Endothelial cell of umbilical vein (primary cell): ENCODE data around the gene GBP3. TPM values are rescaled to one million over a fixed set of nuclear protein-coding genes. Genes with fewer than 3 reads are reported as not detected.

Experiments used
- BruUV-seq: library from RNA; stranded (reverse); fragments of 400-500 nt; replicated peaks from 2 replicates; lab custom pipeline; 2021; lab: Mats Ljungman, UMichigan
- CTCF ChIA-PET: fragments of 300-600, 350-600 bp; sonication (Branson Sonifier 250); formaldehyde crosslinking; loops from one replicate; lab custom pipeline; 2021; ENCODE audit warnings: antibody characterized with exemption, inconsistent platforms; lab: Charles Lee
- POLR2A ChIA-PET: fragments of 300-600, 350-600 bp; sonication (Branson Sonifier 250); formaldehyde crosslinking; loops from one replicate; lab custom pipeline; 2021; ENCODE audit warnings: antibody characterized with exemption, inconsistent platforms; lab: Charles Lee
- DNase-seq: peaks from one replicate; pipeline ENCODE4 v3.0.0-alpha.2; 2011; ENCODE audit warnings: low read depth, low spot score
- FAIRE-seq: peaks from 2 replicates; lab custom pipeline; 2011; peaks lifted over from hg19 to GRCh38; lab: Jason Lieb, UNC
- H2AFZ ChIP-seq: 2 replicates; pipeline ENCODE4 v1.6.0; 2012; ENCODE audit warnings: low read depth, low read length, control low read depth, inconsistent platforms
- H3K27ac ChIP-seq: 2 replicates; pipeline ENCODE4 v1.5.1; 2011; ENCODE audit warnings: low read depth, mild to moderate bottlenecking, control low read depth, low read length, moderate library complexity; ENCODE audit not compliant: insufficient read depth
- H3K27me3 ChIP-seq, 2 experiments: 2 replicates each; pipeline versions ENCODE4 v1.6.0 to v1.6.1; 2011; ENCODE audit warnings: low read length in 2 of 2, mixed read lengths in 1 of 2; ENCODE audit not compliant: control insufficient read depth in 2 of 2, insufficient read depth in 2 of 2
- H3K36me3 ChIP-seq, 2 experiments: 2 replicates in 1 of 2; 3 replicates in 1 of 2; pipeline ENCODE4 v1.5.1; 2011; ENCODE audit warnings: low read length in 2 of 2, mild to moderate bottlenecking in 1 of 2, moderate library complexity in 1 of 2; ENCODE audit not compliant: control insufficient read depth in 2 of 2, insufficient read depth in 2 of 2; ENCODE audit errors: extremely low read depth in 1 of 2
- H3K4me1 ChIP-seq: 3 replicates; pipeline ENCODE4 v1.5.1; 2011; ENCODE audit warnings: mild to moderate bottlenecking, low read length; ENCODE audit not compliant: control insufficient read depth, insufficient read depth; ENCODE audit errors: extremely low read depth
- H3K4me2 ChIP-seq: 2 replicates; pipeline ENCODE4 v1.6.1; 2011; ENCODE audit warnings: low read length, control low read depth, mixed read lengths; ENCODE audit not compliant: insufficient read depth
- H3K4me3 ChIP-seq, 3 experiments: fragments of 200-600 bp in 1 of 3; sonication (generic), shearing (Covaris generic) in 1 of 3; replicated peaks in 1 of 3; 2 replicates each; pipeline ENCODE4 v1.5.1; 2011 to 2016; ENCODE audit warnings: control low read depth in 3 of 3, low read length in 3 of 3, mild to moderate bottlenecking in 2 of 3, inconsistent platforms in 1 of 3, low read depth in 1 of 3, moderate library complexity in 1 of 3; ENCODE audit not compliant: insufficient read depth in 1 of 3
- H3K79me2 ChIP-seq: 2 replicates; pipeline ENCODE4 v1.6.0; 2012; ENCODE audit warnings: low read length, inconsistent platforms; ENCODE audit not compliant: control insufficient read depth, insufficient read depth
- H3K9ac ChIP-seq: replicated peaks from 2 replicates; pipeline ENCODE3; 2011; ENCODE audit warnings: low read length, control low read depth; ENCODE audit not compliant: insufficient read depth; ENCODE audit errors: extremely low read depth
- H3K9me1 ChIP-seq: replicated peaks from 3 replicates; pipeline ENCODE4 v1.6.0; 2011; ENCODE audit warnings: mild to moderate bottlenecking, low read length; ENCODE audit not compliant: control insufficient read depth, insufficient read depth; ENCODE audit errors: extremely low read depth
- H3K9me3 ChIP-seq: replicated peaks from 2 replicates; pipeline ENCODE4 v1.5.1; 2012; ENCODE audit warnings: low read length, inconsistent platforms; ENCODE audit not compliant: control insufficient read depth, insufficient read depth
- H4K20me1 ChIP-seq: replicated peaks from 2 replicates; pipeline ENCODE3; 2011; ENCODE audit warnings: mild to moderate bottlenecking, low read length; ENCODE audit not compliant: control insufficient read depth, insufficient read depth; ENCODE audit errors: extremely low read depth
- CTCF ChIP-seq, 2 donors: IDR thresholded peaks; 1 replicate in 1 of 2; 2 replicates in 1 of 2; pipeline ENCODE4 v1.5.1; 2011; ENCODE audit warnings: low read length in 2 of 2, mild to moderate bottlenecking in 2 of 2, moderate library complexity in 2 of 2, control low read depth in 1 of 2, inconsistent platforms in 1 of 2, low read depth in 1 of 2; ENCODE audit not compliant: insufficient read depth in 1 of 2; ENCODE audit errors: extremely low read depth in 1 of 2
- EZH2 ChIP-seq: IDR thresholded peaks from 2 replicates; pipeline ENCODE4 v1.6.1; 2012; ENCODE audit warnings: borderline replicate concordance, low read depth, mild to moderate bottlenecking, moderate library complexity, low read length, inconsistent platforms; ENCODE audit not compliant: severe bottlenecking
- GATA2 ChIP-seq: IDR thresholded peaks from 2 replicates; pipeline ENCODE4 v1.7.0; 2011; ENCODE audit warnings: low read depth, mild to moderate bottlenecking, moderate library complexity, mixed read lengths, low read length; ENCODE audit not compliant: insufficient read length, insufficient read depth
- JUN ChIP-seq: IDR thresholded peaks from 2 replicates; pipeline ENCODE4 v1.6.1; 2011; ENCODE audit warnings: borderline replicate concordance, low read depth; ENCODE audit not compliant: insufficient read length, insufficient read depth
- MAX ChIP-seq: IDR thresholded peaks from 2 replicates; pipeline ENCODE4 v1.6.1; 2011; ENCODE audit not compliant: insufficient read depth, insufficient read length
- MYC ChIP-seq: IDR thresholded peaks from one replicate; pipeline ENCODE4 v1.6.1; 2011; ENCODE audit warnings: mild to moderate bottlenecking, low read depth, low read length
- POLR2AphosphoS5 ChIP-seq: IDR thresholded peaks from 2 replicates; pipeline ENCODE4 v1.6.1; 2012; ENCODE audit warnings: low read depth, mild to moderate bottlenecking, control low read depth, low read length, moderate library complexity; ENCODE audit not compliant: insufficient read depth
- dilution Hi-C: fragments of 300-500 bp; cut with MboI; formaldehyde crosslinking; loops from one replicate; pipeline ENCODE4 v1.15.0; 2019; ENCODE audit warnings: low sequenced_read_pairs; ENCODE audit not compliant: extremely low pct_ligation_motif_present
- intact Hi-C: fragments of 100-400 bp; cut with micrococcal nuclease; formaldehyde crosslinking; loops from one replicate; pipeline ENCODE4 v1.10.0; 2022
- polyA plus RNA-seq, 4 experiments: library from polyadenylated mRNA; depleted of rRNA in 3 of 4; stranded (reverse) in 3 of 4; unstranded in 1 of 4; fragments of >200 nt; gene quantifications; 2 replicates each; pipeline versions ENCODE4 v1.2.1 to v1.2.3, GENCODE V29; 2011 to 2012; ENCODE audit warnings: missing spikeins in 1 of 4
- total RNA-seq: library from RNA; stranded (reverse); gene quantifications from 2 replicates; pipeline ENCODE4 v1.2.3, GENCODE V29; 2021

GBP3 gene
- total and polyA plus RNA-seq, 2 donors (not counting 3 experiments of a cell fraction or from before 2014, with no cell fraction given) = 5.7 to 7.3 TPM

GRCh38 chr1:88979054-88979748 lies 43.5 kb downstream of the GBP3 start:
- peaks cover 3% of the 10 kb centered on the region for H3K4me1 ChIP-seq
- no peak overlapping the region for H3K9ac ChIP-seq
- H3K27me3 ChIP-seq = no peaks in the 10 kb centered on the region
- FAIRE-seq = no peak
- no peaks in the 10 kb centered on the region for H3K9me3 ChIP-seq
- H3K9me1 ChIP-seq = no peaks in the 10 kb centered on the region
- CTCF ChIA-PET = no interaction called here
- POLR2A ChIA-PET = no interaction called here
- no peak overlapping the region for H3K4me3 ChIP-seq
- DNase-seq = no peak
- no peaks in the 10 kb centered on the region for H3K36me3 ChIP-seq
- H3K27ac ChIP-seq = no peak overlapping the region
- dilution Hi-C loops (no loop called here), intact Hi-C loops (no loop called here)
- H2AFZ ChIP-seq = no peak overlapping the region
- BruUV-seq = no TSS peak
- H4K20me1 ChIP-seq = no peaks in the 10 kb centered on the region
- H3K4me2 ChIP-seq = no peak overlapping the region
- H3K79me2 ChIP-seq = peaks cover 14% of the 10 kb centered on the region
- TF ChIP-seq MYC (no peak), GATA2 (no peak), POLR2AphosphoS5 (no peak), CTCF (IDR thresholded peaks at IDR 0.05; ENCODE audit: extremely low read depth in 1 of 2, insufficient read depth in 1 of 2, low read depth in 1 of 2, low read length in 2 of 2) (no peak), JUN (no peak), EZH2 (no peak), MAX (no peak)
